Activated CD8-positive, alpha-beta memory T cell treated with anti-CD3 and anti-CD28 coated beads for 1 hour (primary cell): Measurements from ENCODE around the gene TBL1XR1.

ENCODE experiments used
- DNase-seq, 2 donors: peaks; one replicate each; pipeline ENCODE4 v3.0.0-alpha.2; 2020; ENCODE audit warnings: low read depth in 1 of 2; ENCODE audit errors: extremely low read depth in 1 of 2

Gene TBL1XR1

GRCh38 chr3:177068967-177069366 is 128.3 kb downstream of the TBL1XR1 start:
- DNase-seq = no peak

- DNase-seq = no peak
Measured at GRCh38 chr3:177066068-177066467, 131.2 kb downstream of the TBL1XR1 start.

DNA sequence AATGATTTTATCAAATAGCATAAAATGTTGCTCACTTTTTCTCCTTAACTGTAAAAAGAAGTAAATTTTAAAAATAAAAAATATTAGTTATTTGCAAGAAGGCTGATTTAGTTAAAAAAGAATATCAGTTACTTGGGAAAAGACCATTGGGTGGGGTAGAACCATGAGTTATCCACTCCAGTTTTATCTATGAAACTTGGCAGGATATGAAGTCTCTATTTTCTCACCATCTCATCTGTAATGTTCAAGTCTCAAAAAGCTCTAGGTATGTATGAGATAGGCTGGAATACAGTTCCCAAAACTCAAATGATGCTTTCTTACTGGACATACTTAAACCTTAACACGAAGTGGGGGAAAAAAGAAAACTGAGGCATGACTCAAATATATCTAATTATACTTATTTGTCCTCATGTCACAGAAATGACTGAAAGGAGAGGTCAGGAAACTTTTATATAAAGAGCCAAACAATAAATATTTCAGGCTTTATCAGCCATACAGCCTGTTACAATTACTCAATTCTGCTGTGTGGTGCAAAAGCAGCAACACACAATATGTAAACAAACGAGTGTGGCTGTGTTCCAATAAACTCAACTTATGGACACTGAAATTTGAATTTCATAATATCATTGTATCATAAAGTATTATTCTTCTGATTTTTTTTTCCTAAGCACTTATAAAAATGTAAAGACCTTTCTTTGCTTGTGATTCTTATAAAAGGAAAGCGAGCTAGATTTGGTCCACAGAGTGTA is 131.8 kb downstream of the TBL1XR1 start:
- DNase-seq = no peak

- DNase-seq = no peak
Measured at GRCh38 chr3:177062052-177062732, 135.1 kb downstream of the TBL1XR1 start.

DNA sequence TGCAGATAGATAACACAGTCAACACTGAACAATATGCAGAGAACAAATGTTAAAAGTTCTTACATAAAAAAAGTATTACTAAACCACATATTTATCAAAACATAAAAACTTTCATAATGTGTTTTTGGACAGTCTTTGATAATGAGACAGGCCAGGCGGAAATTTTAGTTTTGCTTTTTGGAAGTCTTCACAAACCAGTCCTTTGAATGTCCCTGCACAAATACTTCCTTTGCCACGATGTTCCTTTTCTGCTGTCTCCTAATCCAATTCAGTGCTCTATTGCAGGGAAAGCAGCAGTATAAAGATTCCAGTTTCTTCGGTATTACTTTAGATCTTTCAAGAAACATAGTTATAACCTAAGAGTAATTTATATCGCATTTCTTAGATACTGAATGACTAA is 135.9 kb downstream of the TBL1XR1 start:
- DNase-seq = no peak

DNA sequence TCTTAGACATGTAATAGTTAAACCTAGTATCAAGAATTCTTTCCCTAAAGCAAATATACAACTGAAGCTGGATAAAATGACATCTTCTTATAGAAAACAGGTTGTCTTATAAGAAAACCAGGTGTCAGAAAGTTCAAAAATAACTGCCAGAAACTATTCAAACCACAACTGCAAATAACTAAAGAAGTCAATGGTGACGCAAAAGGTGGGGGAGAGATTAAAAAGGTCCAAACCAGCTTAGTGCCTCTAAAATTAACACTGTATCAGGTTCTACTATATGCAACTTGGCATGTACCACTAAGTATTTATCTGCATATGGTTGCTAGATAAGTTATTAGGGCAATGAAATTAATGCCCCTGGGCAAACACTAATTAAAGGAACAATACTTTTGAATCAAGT is 136.8 kb downstream of the TBL1XR1 start:
- DNase-seq = no peak

DNA sequence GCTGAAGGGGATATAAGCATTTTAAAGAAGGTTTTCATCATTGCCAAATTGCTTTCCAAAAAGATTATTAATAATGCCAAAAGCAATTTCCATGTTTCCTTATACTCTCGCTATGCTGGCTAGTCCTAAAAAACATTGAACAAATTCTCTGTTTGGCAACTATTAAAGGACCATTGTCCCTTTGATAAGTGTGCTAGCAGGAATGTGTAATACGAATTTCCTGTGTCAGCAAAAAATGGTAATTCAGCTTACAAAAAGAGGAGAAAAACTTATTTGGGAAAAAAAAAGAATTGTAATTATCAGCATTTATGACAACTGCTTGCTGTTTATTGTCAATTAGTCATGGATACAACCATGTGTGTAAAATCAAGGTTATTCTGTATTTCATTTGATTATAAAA is 138.6 kb downstream of the TBL1XR1 start:
- no peak for DNase-seq

- no peak for DNase-seq
Measured at GRCh38 chr3:177057768-177058167, 139.5 kb downstream of the TBL1XR1 start.

- no peak for DNase-seq
Measured at GRCh38 chr3:177056927-177057326, 140.4 kb downstream of the TBL1XR1 start.

DNA sequence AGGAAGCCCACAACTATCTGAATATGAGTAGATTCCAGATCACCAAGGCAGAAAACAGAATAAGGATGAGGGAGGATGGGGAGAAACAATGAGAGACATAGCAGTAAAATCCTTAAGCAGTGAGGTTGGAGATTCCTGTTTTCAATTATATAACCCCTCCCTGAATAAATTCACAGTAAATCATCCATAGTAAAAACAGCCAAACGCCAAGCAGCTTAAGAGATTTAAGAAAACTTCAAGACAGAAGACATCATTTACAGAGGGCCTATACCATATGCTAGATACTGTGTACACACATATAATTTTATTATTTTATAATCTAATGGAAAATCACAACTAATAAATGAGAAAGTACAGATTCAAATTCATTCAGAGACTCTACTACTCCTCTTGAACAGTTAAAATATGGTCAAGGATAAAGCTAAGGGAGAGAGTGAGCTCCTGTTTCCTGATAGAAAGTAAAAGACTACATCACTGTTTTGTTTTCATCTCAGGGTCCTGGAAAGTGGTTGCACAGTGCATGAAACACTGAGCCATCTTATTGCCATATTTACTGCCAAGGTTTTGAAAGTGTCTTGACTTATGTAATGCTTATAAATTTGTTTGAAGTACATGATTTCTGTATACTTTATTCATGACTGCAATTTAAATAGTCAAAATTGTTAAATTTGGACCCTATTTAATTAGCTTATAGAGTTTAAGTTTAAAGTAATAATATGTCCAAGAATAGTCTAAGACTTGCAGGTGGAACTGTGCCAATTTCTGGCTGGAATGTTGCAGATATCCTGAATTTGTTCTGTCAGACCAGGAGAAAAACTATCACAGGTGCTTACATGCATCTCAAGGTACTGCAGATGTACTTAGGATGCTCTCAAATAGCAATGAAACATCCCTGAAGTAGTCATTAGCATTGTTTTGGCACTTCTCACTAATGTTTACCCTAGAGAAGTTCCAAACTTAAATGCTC is 141.4 kb downstream of the TBL1XR1 start:
- no peak for DNase-seq

GRCh38 chr3:177053107-177053506 is 144.2 kb downstream of the TBL1XR1 start:
- DNase-seq = no peak

DNA sequence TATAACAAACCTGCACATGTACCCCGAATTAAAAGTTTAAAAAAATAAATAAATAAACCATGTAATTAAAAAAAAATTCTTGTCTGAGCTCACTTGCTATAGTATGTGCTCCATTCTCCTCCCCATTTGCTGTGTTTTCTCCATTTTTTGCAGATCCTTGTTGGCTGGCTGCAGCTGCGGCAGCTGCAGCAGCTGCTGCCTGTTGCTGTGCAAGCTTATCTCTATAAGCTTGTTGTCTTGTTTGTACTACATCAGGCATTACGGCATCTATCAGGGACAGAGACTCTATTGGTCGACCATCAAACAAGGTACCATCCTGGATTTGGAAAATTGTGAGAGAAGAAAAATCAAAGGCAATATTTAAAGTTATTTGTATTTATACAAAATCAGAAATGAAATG is 145.9 kb downstream of the TBL1XR1 start:
- DNase-seq = no peak

DNA sequence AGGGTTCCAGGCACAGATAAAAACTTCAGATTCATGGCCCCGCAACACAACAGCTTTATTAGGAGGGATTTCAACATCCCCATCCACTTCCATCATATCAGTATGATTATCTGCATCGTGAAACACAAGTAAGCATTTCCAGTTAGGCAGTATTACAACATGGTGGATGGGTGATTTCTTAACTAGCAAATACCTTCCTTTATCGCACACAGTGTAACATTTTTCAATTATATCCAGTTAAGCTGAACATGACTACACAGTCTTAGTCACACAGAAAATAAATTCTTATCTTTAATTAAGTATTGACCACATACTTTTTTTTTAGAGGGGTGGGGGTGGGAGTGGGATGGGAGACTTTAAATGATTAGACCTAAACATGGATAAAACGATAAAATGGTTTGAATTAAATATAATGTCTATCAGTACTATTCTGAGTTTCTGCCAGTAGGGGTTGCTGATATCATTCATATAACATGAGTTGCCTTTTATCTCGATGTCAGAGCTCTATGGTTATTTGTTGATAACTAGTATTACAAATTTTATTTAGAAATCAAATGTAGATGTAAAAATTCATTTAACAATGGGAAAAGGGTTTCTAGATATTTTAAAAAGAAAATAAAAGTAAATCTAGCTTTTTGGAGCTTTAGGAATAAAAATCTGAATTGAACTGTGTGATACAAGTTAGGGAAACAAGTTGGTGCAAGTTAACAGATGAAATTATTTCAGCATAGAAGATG is 146.6 kb downstream of the TBL1XR1 start:
- no peak for DNase-seq

- DNase-seq = no peak
Measured at GRCh38 chr3:177045767-177046166, 151.5 kb downstream of the TBL1XR1 start.

- DNase-seq = no peak
Measured at GRCh38 chr3:177045222-177045621, 152.1 kb downstream of the TBL1XR1 start.

- DNase-seq = no peak
Measured at GRCh38 chr3:177041730-177042551, 155.3 kb downstream of the TBL1XR1 start.

- DNase-seq = no peak
Measured at GRCh38 chr3:177041021-177041729, 156.1 kb downstream of the TBL1XR1 start.

GRCh38 chr3:177039490-177040274 is 157.6 kb downstream of the TBL1XR1 start:
- no peak for DNase-seq
